ENCODE results near the gene C16orf86. TPM values are rescaled to one million over a fixed set of nuclear protein-coding genes. Genes with fewer than 3 reads are reported as not detected.
A peak's percentile ranks its signal among the peaks of the same experiment; 100 is the strongest.

Gene C16orf86
- total and polyA plus RNA-seq, 2 donors (not counting 1 experiment from before 2014, with no cell fraction given), result 0.73 to 9.2 TPM

DNA sequence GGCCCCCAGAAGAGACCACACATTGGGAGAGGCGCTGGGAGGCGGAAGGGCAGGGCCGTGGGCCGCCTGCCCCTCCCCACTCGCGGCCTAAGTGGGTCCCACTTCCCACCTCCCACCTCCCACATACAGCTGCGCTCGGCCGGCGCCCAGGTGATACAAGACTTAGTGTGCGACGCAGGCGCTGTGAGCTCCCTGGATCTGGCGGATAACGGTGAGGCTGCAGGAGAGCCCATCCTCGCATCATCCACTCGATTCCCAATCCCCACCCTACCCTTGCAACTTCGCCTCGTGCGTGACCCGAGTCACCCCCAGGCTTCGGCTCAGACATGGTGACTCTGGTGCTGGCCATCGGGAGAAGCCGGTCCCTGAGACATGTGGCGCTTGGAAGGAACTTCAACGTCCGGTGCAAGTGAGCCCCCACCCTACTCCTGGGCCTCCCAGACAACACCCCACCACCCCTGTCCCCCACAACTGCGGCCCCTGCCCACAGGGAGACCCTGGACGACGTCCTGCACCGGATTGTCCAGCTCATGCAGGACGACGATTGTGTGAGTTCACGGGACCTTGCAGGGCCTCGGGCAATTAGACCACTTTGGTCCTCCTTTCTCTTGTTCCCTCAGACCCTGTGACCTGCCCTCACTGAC lies 17.7 kb upstream of the C16orf86 start:
- peaks cover 2% of the 10 kb centered on the region for H3K4me1 ChIP-seq (ENCODE audit: control insufficient read depth, extremely low read depth, insufficient read depth, low read length)
- no peaks in the 10 kb centered on the region for H4K20me1 ChIP-seq (ENCODE audit: control insufficient read depth, extremely low read depth, insufficient read depth, low read length)
- peaks cover 64% of the 10 kb centered on the region for H3K27me3 ChIP-seq (ENCODE audit: control insufficient read depth, insufficient read depth, low read length)
- no peak overlapping the region for H3K27ac ChIP-seq (ENCODE audit: insufficient read depth, low read length)
- peak; percentile 78 for TF ChIP-seq EZH2 (IDR thresholded peaks at IDR 0.05; ENCODE audit: low read length, missing control alignments)
- TF ChIP-seq, protein P1, sequence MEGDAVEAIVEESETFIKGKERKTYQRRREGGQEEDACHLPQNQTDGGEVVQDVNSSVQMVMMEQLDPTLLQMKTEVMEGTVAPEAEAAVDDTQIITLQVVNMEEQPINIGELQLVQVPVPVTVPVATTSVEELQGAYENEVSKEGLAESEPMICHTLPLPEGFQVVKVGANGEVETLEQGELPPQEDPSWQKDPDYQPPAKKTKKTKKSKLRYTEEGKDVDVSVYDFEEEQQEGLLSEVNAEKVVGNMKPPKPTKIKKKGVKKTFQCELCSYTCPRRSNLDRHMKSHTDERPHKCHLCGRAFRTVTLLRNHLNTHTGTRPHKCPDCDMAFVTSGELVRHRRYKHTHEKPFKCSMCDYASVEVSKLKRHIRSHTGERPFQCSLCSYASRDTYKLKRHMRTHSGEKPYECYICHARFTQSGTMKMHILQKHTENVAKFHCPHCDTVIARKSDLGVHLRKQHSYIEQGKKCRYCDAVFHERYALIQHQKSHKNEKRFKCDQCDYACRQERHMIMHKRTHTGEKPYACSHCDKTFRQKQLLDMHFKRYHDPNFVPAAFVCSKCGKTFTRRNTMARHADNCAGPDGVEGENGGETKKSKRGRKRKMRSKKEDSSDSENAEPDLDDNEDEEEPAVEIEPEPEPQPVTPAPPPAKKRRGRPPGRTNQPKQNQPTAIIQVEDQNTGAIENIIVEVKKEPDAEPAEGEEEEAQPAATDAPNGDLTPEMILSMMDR (conservative IDR thresholded peaks at IDR 0.05 in 1 of 2, IDR thresholded peaks at IDR 0.05 in 1 of 2; ENCODE audit: low read depth in 1 of 2, low read length in 2 of 2), result no peak
- H3K9ac ChIP-seq (ENCODE audit: insufficient read depth, low read length), result no peak overlapping the region
- H3K79me2 ChIP-seq (ENCODE audit: control insufficient read depth, insufficient read depth, low read length), result no peaks in the 10 kb centered on the region
- H2AFZ ChIP-seq (ENCODE audit: low read length), result no peak overlapping the region
- DNase-seq (ENCODE audit: low read depth in 2 of 2), result no peak
- H3K4me2 ChIP-seq (ENCODE audit: extremely low read depth, insufficient read depth, low read length), result no peak overlapping the region
- no peak overlapping the region for H3K4me3 ChIP-seq (replicated peaks in 1 of 4; ENCODE audit: control extremely low read depth in 1 of 4, insufficient read depth in 1 of 4, low read depth in 3 of 4, low read length in 4 of 4)
- no peaks in the 10 kb centered on the region for H3K9me3 ChIP-seq (ENCODE audit: control insufficient read depth, insufficient read depth, low read depth, low read length)
- no peaks in the 10 kb centered on the region for H3K36me3 ChIP-seq (ENCODE audit: control insufficient read depth, insufficient read depth, low read length)

DNA sequence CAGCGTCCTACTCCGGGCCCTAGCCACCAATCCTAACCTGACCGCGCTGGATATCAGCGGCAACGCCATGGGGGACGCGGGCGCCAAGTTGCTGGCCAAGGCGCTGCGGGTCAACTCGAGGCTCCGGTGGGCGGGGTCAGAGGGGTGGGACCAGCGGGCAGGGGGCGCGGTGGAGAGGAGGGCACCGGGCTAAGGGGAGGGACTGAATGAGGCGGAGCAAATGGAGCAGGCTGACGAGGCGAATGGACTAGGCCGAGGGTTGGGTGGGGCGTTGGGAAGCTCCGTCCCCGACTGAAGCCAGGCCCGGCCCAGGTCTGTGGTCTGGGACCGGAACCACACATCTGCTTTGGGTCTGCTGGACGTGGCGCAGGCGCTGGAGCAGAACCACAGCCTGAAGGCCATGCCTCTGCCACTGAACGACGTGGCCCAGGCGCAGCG lies 17.1 kb upstream of the C16orf86 start:
- no peak for DNase-seq (ENCODE audit: low read depth in 2 of 2)
- H3K9me3 ChIP-seq (ENCODE audit: control insufficient read depth, insufficient read depth, low read depth, low read length), result no peaks in the 10 kb centered on the region
- H3K4me2 ChIP-seq (ENCODE audit: extremely low read depth, insufficient read depth, low read length), result no peak overlapping the region
- H3K4me3 ChIP-seq (replicated peaks in 1 of 4; ENCODE audit: control extremely low read depth in 1 of 4, insufficient read depth in 1 of 4, low read depth in 3 of 4, low read length in 4 of 4), result no peak overlapping the region
- no peaks in the 10 kb centered on the region for H4K20me1 ChIP-seq (ENCODE audit: control insufficient read depth, extremely low read depth, insufficient read depth, low read length)
- no peak overlapping the region for H2AFZ ChIP-seq (ENCODE audit: low read length)
- TF ChIP-seq EZH2 (IDR thresholded peaks at IDR 0.05; ENCODE audit: low read length, missing control alignments), result no peak
- TF ChIP-seq, protein P1 (conservative IDR thresholded peaks at IDR 0.05 in 1 of 2, IDR thresholded peaks at IDR 0.05 in 1 of 2; ENCODE audit: low read depth in 1 of 2, low read length in 2 of 2), result no peak
- no peaks in the 10 kb centered on the region for H3K79me2 ChIP-seq (ENCODE audit: control insufficient read depth, insufficient read depth, low read length)
- no peak overlapping the region for H3K9ac ChIP-seq (ENCODE audit: insufficient read depth, low read length)
- H3K27me3 ChIP-seq (ENCODE audit: control insufficient read depth, insufficient read depth, low read length), result peaks cover 64% of the 10 kb centered on the region
- no peaks in the 10 kb centered on the region for H3K36me3 ChIP-seq (ENCODE audit: control insufficient read depth, insufficient read depth, low read length)
- peaks cover 2% of the 10 kb centered on the region for H3K4me1 ChIP-seq (ENCODE audit: control insufficient read depth, extremely low read depth, insufficient read depth, low read length)
- no peak overlapping the region for H3K27ac ChIP-seq (ENCODE audit: insufficient read depth, low read length)

- no peak overlapping the region for H3K4me2 ChIP-seq (ENCODE audit: extremely low read depth, insufficient read depth, low read length)
- no peaks in the 10 kb centered on the region for H4K20me1 ChIP-seq (ENCODE audit: control insufficient read depth, extremely low read depth, insufficient read depth, low read length)
- no peaks in the 10 kb centered on the region for H3K36me3 ChIP-seq (ENCODE audit: control insufficient read depth, insufficient read depth, low read length)
- H3K4me1 ChIP-seq (ENCODE audit: control insufficient read depth, extremely low read depth, insufficient read depth, low read length), result peaks cover 2% of the 10 kb centered on the region
- no peak overlapping the region for H3K9ac ChIP-seq (ENCODE audit: insufficient read depth, low read length)
- no peak for DNase-seq (ENCODE audit: low read depth in 2 of 2)
- no peaks in the 10 kb centered on the region for H3K9me3 ChIP-seq (ENCODE audit: control insufficient read depth, insufficient read depth, low read depth, low read length)
- no peak overlapping the region for H3K27ac ChIP-seq (ENCODE audit: insufficient read depth, low read length)
- no peak overlapping the region for H2AFZ ChIP-seq (ENCODE audit: low read length)
- peaks cover 64% of the 10 kb centered on the region for H3K27me3 ChIP-seq (ENCODE audit: control insufficient read depth, insufficient read depth, low read length)
- no peaks in the 10 kb centered on the region for H3K79me2 ChIP-seq (ENCODE audit: control insufficient read depth, insufficient read depth, low read length)
- H3K4me3 ChIP-seq (replicated peaks in 1 of 4; ENCODE audit: control extremely low read depth in 1 of 4, insufficient read depth in 1 of 4, low read depth in 3 of 4, low read length in 4 of 4), result no peak overlapping the region
- TF ChIP-seq EZH2 (IDR thresholded peaks at IDR 0.05; ENCODE audit: low read length, missing control alignments), result peak; percentile 40
- TF ChIP-seq, protein P1 (conservative IDR thresholded peaks at IDR 0.05 in 1 of 2, IDR thresholded peaks at IDR 0.05 in 1 of 2; ENCODE audit: low read depth in 1 of 2, low read length in 2 of 2), result no peak
These were observed 16.6 kb upstream of the C16orf86 start for GRCh38 chr16:67650023-67650422.

Measured in fibroblast of lung (primary cell).